Uterus (tissue), 4 donors: Measurements from ENCODE around the gene UQCC2. TPM values are rescaled to one million over a fixed set of nuclear protein-coding genes. Genes with fewer than 3 reads are reported as not detected.

Experiments
- DNase-seq, 2 donors: peaks; one replicate each; pipeline ENCODE4 v3.0.0-alpha.2; 2019 to 2020
- H3K27ac ChIP-seq, 2 donors: fragments of 200-600 bp; sonication (generic); 1 replicate in 1 of 2; 2 replicates in 1 of 2; pipeline ENCODE4 v1.5.1; 2016 to 2018
- H3K27me3 ChIP-seq, 2 donors: fragments of 200-600 bp; sonication (generic); one replicate each; pipeline ENCODE4 v1.5.1; 2018 to 2019; ENCODE audit warnings: control low read depth in 1 of 2
- H3K36me3 ChIP-seq, 2 donors: fragments of 200-600 bp; sonication (generic); one replicate each; pipeline ENCODE4 v1.5.1; 2019; ENCODE audit warnings: control low read depth in 1 of 2
- H3K4me1 ChIP-seq, 2 donors: fragments of 200-600 bp; sonication (generic); one replicate each; pipeline ENCODE4 v1.5.1; 2018 to 2019; ENCODE audit warnings: control low read depth in 1 of 2
- H3K4me3 ChIP-seq, 2 donors: fragments of 200-600 bp; sonication (generic); 1 replicate in 1 of 2; 2 replicates in 1 of 2; pipeline ENCODE4 v1.5.1; 2018 to 2019; ENCODE audit warnings: mild to moderate bottlenecking in 1 of 2
- H3K9me3 ChIP-seq, 2 donors: fragments of 200-600 bp; sonication (generic); one replicate each; pipeline ENCODE4 v1.5.1; 2019; ENCODE audit warnings: control low read depth in 1 of 2
- POLR2A ChIP-seq, 2 donors: fragments of 450-650 bp; IDR thresholded peaks; one replicate each; pipeline ENCODE4 v1.6.1; 2016; ENCODE audit warnings: antibody characterized with exemption in 2 of 2, mild to moderate bottlenecking in 1 of 2, moderate library complexity in 1 of 2
- intact Hi-C: fragments of 100-400 bp; cut with DNase I; formaldehyde crosslinking; loops from one replicate; pipeline ENCODE4 v1.15.1; 2023; ENCODE audit warnings: low total_unique reads
- total RNA-seq, 4 donors: library from RNA; depleted of rRNA in 3 of 4; stranded (reverse); fragments of >200 nt in 3 of 4; gene quantifications; one replicate each; pipeline versions ENCODE4 v1.1.0 to v1.2.4, GENCODE V29; 2014 to 2023
- TF ChIP-seq, protein P1 (sequence below), 4 experiments: fragments of 200-600 bp in 2 of 4; fragments of 450-650 bp in 2 of 4; sonication (generic) in 2 of 4; IDR thresholded peaks; one replicate each; pipeline ENCODE4 v1.5.1; 2016 to 2019; ENCODE audit warnings: antibody characterized with exemption in 4 of 4, mild to moderate bottlenecking in 2 of 4, moderate library complexity in 1 of 4
- donor health status: DM: yes; HTN: yes; CAD: no.

Gene UQCC2
- total RNA-seq, 4 donors from 2014 or later, result 10.0 to 63.2 (median 30.9) TPM

DNA sequence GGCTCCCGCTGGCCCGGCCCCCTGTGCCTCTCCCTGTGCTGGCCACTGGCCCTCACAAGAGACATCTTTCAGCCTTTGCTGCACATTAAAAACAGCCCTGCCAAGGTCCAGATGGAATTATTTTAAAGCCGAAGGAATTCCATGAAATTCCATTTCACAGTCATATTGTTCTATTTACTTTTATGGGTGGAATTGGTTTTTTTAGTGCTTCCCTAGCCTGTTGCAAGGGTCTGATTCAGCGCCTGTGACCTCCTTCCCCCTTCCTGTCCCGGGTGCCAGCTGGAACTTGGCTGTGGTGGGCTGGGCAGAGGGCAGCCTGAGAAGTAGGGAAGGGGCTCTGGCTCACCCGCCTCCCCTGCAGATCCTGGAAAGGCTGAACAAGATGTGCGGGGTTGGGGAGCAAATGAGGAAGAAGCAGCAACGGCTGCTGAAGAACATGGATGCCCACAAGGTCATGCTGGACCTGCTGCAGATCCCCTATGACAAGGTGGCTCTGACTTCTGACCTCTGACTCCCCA is 34.3 kb downstream of the UQCC2 start:
- DNase-seq, result no peak
- H3K4me1 ChIP-seq, result no peaks in the 10 kb centered on the region
- H3K36me3 ChIP-seq, result no peaks in the 10 kb centered on the region
- H3K4me3 ChIP-seq, result no peak overlapping the region
- no peaks in the 10 kb centered on the region for H3K27me3 ChIP-seq
- TF ChIP-seq POLR2A (IDR thresholded peaks at IDR 0.05), result no peak
- TF ChIP-seq, protein P1, sequence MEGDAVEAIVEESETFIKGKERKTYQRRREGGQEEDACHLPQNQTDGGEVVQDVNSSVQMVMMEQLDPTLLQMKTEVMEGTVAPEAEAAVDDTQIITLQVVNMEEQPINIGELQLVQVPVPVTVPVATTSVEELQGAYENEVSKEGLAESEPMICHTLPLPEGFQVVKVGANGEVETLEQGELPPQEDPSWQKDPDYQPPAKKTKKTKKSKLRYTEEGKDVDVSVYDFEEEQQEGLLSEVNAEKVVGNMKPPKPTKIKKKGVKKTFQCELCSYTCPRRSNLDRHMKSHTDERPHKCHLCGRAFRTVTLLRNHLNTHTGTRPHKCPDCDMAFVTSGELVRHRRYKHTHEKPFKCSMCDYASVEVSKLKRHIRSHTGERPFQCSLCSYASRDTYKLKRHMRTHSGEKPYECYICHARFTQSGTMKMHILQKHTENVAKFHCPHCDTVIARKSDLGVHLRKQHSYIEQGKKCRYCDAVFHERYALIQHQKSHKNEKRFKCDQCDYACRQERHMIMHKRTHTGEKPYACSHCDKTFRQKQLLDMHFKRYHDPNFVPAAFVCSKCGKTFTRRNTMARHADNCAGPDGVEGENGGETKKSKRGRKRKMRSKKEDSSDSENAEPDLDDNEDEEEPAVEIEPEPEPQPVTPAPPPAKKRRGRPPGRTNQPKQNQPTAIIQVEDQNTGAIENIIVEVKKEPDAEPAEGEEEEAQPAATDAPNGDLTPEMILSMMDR (IDR thresholded peaks at IDR 0.05), result no peak
- no peak overlapping the region for H3K27ac ChIP-seq
- intact Hi-C loops, result no loop called here
- H3K9me3 ChIP-seq, result no peaks in the 10 kb centered on the region

DNA sequence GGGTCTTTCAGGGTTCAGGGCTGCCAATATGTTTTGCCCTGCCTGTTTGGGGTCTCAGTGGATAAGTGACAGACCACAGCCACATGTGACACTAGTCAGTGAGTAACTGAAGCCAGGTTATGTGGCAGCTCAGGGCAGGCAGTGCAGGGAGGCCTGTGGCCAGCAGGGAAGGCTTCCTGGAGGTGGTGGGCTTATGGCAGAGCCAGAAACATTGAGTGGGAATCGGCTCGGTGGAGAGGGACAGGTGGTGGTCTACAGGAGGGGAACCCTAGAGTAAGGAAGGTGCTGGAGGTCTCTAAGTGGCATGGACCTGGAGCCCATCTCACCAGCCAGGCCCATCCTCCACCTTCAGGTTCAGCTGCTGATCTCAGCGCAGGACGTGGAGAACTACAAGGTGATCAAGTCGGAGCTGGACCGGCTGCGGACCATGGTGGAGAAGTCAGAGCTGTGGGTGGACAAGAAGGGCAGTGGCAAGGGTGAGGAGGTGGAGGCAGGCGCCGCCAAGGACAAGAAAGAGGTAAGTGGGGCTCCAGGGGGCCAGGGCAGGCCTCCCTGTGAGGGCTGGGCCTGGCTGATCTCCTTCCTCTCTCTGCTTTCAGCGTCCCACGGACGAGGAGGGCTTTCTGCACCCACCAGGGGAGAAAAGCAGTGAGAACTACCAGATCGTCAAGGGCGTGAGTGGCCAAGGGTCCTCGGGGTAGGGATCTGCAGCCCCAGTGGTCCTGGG is 34.9 kb downstream of the UQCC2 start:
- TF ChIP-seq, protein P1 (IDR thresholded peaks at IDR 0.05), result no peak
- TF ChIP-seq POLR2A (IDR thresholded peaks at IDR 0.05), result no peak
- Histone ChIP-seq H3K36me3 (no peaks in the 10 kb centered on the region), H3K27ac (no peak overlapping the region), H3K4me1 (no peaks in the 10 kb centered on the region), H3K4me3 (no peak overlapping the region), H3K9me3 (no peaks in the 10 kb centered on the region), H3K27me3 (no peaks in the 10 kb centered on the region)
- no peak for DNase-seq
- intact Hi-C loops, result no loop called here

DNA sequence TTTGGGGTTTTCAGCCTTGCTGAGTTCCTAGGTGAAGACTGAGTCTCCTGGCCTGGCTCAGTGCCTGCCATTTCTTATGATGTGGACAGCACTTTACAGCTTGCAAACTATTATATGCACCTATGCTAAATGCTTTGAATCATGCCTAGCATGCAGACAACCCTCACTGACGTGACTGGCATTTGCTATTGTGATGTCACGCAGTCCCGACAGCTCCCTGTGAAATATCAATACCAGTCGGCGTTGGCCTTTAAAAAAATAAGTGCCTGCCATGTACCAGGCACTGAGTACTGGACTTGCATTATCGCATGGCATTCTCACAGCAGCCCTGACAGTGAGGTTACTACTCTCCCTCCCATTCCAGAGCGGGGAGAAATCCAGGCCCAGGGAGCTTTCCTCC is 35.5 kb downstream of the UQCC2 start:
- Histone ChIP-seq H3K36me3 (no peaks in the 10 kb centered on the region), H3K9me3 (no peaks in the 10 kb centered on the region), H3K4me3 (no peak overlapping the region), H3K27ac (no peak overlapping the region), H3K27me3 (no peaks in the 10 kb centered on the region), H3K4me1 (no peaks in the 10 kb centered on the region)
- TF ChIP-seq, protein P1 (IDR thresholded peaks at IDR 0.05), result no peak
- no peak for TF ChIP-seq POLR2A (IDR thresholded peaks at IDR 0.05)
- no peak for DNase-seq
- intact Hi-C loops, result no loop called here

DNA sequence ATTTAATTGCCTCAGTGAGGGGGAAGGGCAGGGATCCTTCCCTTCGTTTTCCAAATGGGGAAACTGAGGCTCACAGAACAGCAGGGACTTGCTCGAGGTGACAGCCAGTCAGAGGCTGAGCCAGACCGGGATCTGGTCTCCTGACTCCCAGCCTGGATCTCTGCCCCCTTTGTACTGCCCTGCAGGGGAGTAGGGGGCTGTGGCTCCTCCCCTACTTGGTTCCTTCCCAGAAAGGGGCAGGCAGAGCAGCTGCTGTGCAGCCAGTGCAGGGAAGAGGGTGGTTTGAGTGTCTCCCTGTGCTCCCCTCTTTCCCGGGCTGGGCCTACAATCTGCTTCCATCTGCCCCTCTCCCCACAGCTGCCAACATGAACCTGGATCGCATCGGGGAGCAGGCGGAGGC is 37.6 kb downstream of the UQCC2 start:
- no peak overlapping the region for H3K4me3 ChIP-seq
- no peak overlapping the region for H3K27ac ChIP-seq
- H3K9me3 ChIP-seq, result no peaks in the 10 kb centered on the region
- intact Hi-C loops, result no loop called here
- H3K4me1 ChIP-seq, result no peaks in the 10 kb centered on the region
- no peak for DNase-seq
- TF ChIP-seq, protein P1 (IDR thresholded peaks at IDR 0.05), result no peak
- H3K36me3 ChIP-seq, result no peaks in the 10 kb centered on the region
- no peaks in the 10 kb centered on the region for H3K27me3 ChIP-seq

DNA sequence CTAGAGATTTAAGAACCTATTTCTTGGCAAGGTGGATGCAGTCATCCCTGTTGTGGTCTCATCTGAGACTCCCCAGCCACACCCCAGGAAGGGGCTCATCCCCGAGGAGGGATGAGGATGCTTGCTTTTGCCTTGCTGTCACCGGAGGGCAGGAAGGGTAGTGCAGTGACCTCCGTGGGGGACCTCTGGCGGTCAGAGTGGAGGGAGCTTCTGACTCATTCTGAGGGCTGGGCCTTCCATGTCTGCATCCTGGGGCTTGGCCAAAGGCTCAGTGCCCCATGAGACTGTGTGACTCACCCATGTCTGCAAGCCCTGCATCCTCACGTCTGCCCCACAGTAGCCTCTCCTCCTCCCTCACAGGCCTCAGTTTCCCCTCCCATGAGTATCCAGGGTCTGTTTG is 38.7 kb downstream of the UQCC2 start:
- Histone ChIP-seq H3K27ac (no peak overlapping the region), H3K36me3 (no peaks in the 10 kb centered on the region)

More for the DNA sequence above, 38.7 kb downstream of the UQCC2 start:
- H3K4me1 ChIP-seq, result no peaks in the 10 kb centered on the region
- TF ChIP-seq POLR2A (IDR thresholded peaks at IDR 0.05), result no peak
- TF ChIP-seq, protein P1 (IDR thresholded peaks at IDR 0.05), result peak in 2 of 4 experiments; percentile 22 to 43
- DNase-seq, result peak in 1 of 2 donors; percentile 90
- intact Hi-C loops, result no loop called here
- no peaks in the 10 kb centered on the region for H3K9me3 ChIP-seq
- no peak overlapping the region for H3K4me3 ChIP-seq
- no peaks in the 10 kb centered on the region for H3K27me3 ChIP-seq
